BE2C (cell line): ENCODE results near the gene RALGPS1.
"Not testable (repeated sequence)": the region's sequence is repeated elsewhere in the genome, so short reads cannot be mapped to it uniquely, and the experiment has no call there.

ENCODE experiments used
- DNase-seq: peaks from one replicate; pipeline ENCODE4 v3.0.0-alpha.2; 2020
- H3K27me3 ChIP-seq: fragments of 250-450 bp; sonication (Bioruptor Pico); 2 replicates; pipeline ENCODE4 v1.5.1; 2020; ENCODE audit warnings: mild to moderate bottlenecking
- H3K36me3 ChIP-seq: fragments of 250-450 bp; sonication (Bioruptor Pico); 2 replicates; pipeline ENCODE4 v1.5.1; 2020; ENCODE audit warnings: mild to moderate bottlenecking
- H3K4me1 ChIP-seq: fragments of 250-450 bp; sonication (Bioruptor Pico); 2 replicates; pipeline ENCODE4 v1.5.1; 2020
- H3K4me3 ChIP-seq: 2 replicates; pipeline ENCODE4 v1.5.1; 2011; ENCODE audit warnings: low read depth, low read length
- H3K9me3 ChIP-seq: fragments of 250-450 bp; sonication (Bioruptor Pico); 2 replicates; pipeline ENCODE4 v1.5.1; 2020
- TF ChIP-seq, protein P1 (sequence below): IDR thresholded peaks from 2 replicates; pipeline ENCODE4 v1.5.1; 2012; ENCODE audit warnings: mild to moderate bottlenecking, low read depth, low read length

RALGPS1 gene

DNA sequence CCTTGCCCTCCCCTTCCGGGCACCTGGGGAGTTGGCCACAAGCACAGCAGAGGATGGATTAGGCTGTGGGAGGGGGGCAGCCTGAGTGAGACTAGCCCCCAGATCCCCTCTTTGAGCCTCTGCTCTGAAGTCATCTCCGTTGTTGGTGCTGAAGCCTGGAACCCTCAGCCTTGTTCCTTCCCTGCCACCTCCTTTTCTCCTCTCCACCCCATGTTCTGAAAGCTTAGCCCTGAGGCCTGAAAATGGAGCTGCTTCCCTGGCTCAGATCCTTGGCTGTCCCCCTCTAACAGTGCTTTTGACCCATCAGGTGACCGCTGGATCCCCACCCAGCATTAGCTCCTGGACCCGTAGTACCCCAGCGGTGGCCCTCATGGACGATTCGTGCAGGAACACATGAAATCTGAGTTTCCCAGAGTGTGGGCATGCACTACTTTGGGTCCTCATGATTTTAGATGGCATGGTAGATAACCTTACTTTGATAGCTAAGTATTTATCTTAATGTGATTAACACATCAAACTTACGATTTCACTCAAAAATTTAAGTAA, 229.4 kb downstream of the RALGPS1 start:
- DNase-seq: no peak
- no peak overlapping the region for H3K4me3 ChIP-seq
- no peaks in the 10 kb centered on the region for H3K36me3 ChIP-seq
- no peaks in the 10 kb centered on the region for H3K27me3 ChIP-seq
- TF ChIP-seq, protein P1, sequence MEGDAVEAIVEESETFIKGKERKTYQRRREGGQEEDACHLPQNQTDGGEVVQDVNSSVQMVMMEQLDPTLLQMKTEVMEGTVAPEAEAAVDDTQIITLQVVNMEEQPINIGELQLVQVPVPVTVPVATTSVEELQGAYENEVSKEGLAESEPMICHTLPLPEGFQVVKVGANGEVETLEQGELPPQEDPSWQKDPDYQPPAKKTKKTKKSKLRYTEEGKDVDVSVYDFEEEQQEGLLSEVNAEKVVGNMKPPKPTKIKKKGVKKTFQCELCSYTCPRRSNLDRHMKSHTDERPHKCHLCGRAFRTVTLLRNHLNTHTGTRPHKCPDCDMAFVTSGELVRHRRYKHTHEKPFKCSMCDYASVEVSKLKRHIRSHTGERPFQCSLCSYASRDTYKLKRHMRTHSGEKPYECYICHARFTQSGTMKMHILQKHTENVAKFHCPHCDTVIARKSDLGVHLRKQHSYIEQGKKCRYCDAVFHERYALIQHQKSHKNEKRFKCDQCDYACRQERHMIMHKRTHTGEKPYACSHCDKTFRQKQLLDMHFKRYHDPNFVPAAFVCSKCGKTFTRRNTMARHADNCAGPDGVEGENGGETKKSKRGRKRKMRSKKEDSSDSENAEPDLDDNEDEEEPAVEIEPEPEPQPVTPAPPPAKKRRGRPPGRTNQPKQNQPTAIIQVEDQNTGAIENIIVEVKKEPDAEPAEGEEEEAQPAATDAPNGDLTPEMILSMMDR: no peak
- no peaks in the 10 kb centered on the region for H3K9me3 ChIP-seq
- no peaks in the 10 kb centered on the region for H3K4me1 ChIP-seq

DNA sequence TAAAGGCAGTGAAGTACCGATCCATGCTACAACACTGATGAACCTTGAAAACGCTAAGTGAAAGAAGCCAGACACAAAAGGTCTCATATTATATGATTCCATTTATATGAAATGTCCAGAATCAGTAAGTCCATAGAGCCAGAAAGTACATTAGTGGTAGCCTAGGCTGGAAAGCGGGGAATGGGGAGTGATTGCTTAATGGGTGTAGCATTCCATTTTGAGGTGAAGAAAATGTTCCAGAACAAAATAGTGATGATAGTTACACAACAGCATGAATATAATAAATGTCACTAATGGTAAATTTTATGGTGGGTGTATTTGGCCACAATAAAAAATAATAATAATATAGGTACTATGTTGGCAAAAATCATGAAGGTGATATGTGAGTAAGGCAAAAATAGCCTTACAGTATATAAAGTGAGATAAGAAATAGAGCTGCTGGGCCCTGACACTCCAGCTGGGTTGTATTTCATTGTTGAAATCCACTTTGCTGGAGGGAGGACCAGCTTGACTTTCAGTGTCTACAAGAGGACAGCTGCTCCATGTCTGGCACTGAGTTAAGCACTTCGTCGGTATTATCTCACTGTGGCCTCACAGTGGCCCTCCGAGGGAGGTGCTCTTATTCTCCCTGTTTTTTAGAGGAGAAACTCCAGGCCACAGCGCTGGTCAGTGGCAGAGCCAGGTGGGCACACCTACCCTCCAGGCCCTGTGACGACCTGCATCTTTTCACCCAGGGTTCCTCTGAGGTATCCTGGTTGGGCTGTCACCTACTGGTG, 230.3 kb downstream of the RALGPS1 start:
- no peak for DNase-seq
- TF ChIP-seq, protein P1: no peak; the same call in 1 of the 2 replicates
- H3K27me3 ChIP-seq: no peaks in the 10 kb centered on the region

DNA sequence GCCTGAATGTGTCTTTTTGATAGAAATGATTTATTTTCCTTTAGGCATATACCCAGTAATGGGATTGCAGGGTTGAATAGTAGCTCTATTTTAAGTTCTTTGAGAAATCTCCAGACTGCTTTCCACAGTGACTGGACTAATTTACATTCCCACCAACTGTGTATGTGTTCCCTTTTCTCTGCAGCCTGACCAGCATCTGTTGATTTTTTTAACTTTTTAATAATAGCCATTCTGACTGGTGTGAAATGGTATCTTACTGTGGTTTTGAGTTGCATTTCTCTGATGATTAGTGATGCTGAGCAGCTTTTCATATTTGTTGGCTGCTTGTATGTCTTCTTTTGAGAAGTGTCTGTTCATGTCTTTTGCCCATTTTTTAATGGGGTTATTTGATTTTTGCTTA, 232.3 kb downstream of the RALGPS1 start:
- H3K9me3 ChIP-seq, H3K27me3 ChIP-seq, DNase-seq, H3K4me3 ChIP-seq, H3K4me1 ChIP-seq, H3K36me3 ChIP-seq: not testable (repeated sequence)

More for the DNA sequence above, 230.3 kb downstream of the RALGPS1 start:
- Histone ChIP-seq H3K9me3 (no peaks in the 10 kb centered on the region), H3K4me3 (no peak overlapping the region), H3K36me3 (no peaks in the 10 kb centered on the region), H3K4me1 (no peaks in the 10 kb centered on the region)

DNA sequence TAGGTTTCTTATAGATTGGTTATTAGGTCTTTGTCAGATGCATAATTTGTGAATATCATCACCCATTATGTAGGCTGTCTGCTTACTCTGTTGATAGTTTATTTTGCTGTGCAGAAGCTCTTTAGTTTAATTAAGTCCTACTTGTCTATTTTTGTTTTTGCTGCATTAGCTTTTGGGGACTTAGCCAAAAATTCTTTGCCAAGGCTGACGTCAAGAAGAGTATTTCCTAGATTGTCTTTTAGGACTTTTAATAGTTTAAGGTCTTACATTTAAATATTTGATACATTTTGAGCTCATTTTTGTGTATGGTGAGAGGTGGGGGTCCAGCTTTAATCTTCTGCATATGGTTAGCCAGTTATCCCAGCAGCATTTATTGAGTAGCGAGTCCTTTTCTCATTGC, 232.7 kb downstream of the RALGPS1 start:
- TF ChIP-seq, protein P1: no peak
- Histone ChIP-seq H3K9me3 (no peaks in the 10 kb centered on the region), H3K27me3 (no peaks in the 10 kb centered on the region), H3K4me3 (no peak overlapping the region), H3K4me1 (no peaks in the 10 kb centered on the region), H3K36me3 (no peaks in the 10 kb centered on the region)
- no peak for DNase-seq

DNA sequence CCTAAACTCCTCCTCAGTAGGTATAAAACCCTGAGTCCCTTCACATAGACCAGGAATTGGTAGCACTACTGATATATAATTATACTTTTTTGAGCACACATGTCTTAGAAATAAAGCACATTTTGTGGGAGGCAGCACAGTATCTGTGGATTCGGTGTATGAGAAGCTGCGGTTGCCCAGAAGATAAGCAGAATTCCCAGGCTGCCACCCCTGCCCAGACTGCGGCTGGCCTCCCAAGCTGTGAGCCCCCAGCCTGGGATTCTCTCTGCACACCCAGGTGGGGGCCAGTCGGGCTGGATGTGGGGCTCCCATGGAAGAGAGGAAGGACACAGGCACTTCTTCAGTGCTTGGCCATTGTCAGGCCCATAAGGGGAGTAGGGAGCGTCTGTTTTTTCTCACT, 233.4 kb downstream of the RALGPS1 start:
- TF ChIP-seq, protein P1: no peak
- no peak overlapping the region for H3K4me3 ChIP-seq
- no peaks in the 10 kb centered on the region for H3K27me3 ChIP-seq
- no peaks in the 10 kb centered on the region for H3K4me1 ChIP-seq
- no peaks in the 10 kb centered on the region for H3K36me3 ChIP-seq
- no peaks in the 10 kb centered on the region for H3K9me3 ChIP-seq
- DNase-seq: no peak

DNA sequence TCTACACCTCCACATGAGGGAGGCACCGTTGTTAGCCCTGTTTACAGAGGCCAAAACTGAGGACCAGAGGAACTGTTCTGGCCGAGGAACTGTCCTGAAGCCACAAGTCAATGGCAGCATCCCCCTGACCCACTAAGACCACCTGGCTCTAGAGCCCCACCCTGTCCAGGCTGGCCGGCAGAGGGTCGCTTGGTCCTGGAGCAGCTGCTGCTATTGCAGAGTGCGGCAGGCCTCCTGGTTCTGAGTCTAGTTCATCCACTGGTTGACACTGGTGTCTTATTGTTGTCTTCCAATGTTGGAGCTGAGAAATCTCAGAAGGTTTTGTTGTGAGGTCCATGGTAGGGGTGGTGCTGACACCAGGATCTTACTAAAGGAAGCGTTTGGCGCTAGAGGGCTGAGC, 234.4 kb downstream of the RALGPS1 start:
- Histone ChIP-seq H3K4me3 (no peak overlapping the region), H3K9me3 (no peaks in the 10 kb centered on the region), H3K4me1 (no peaks in the 10 kb centered on the region), H3K36me3 (no peaks in the 10 kb centered on the region), H3K27me3 (no peaks in the 10 kb centered on the region)
- DNase-seq: no peak
- TF ChIP-seq, protein P1: no peak
